Neural cell (in vitro differentiated cells): ENCODE data around the gene RAB11FIP5.

Experiments
- CTCF ChIP-seq: fragments of 450-650 bp; IDR thresholded peaks from 2 replicates; pipeline ENCODE4 v1.5.1; 2014; ENCODE audit warnings: antibody characterized with exemption, mild to moderate bottlenecking, moderate library complexity; ENCODE audit not compliant: poor library complexity, severe bottlenecking
- EZH2 ChIP-seq: fragments of 200-600, 300-800 bp; shearing (Covaris generic), sonication (generic); IDR thresholded peaks from 2 replicates; pipeline ENCODE4 v1.6.1; 2014; ENCODE audit warnings: antibody characterized with exemption, low read length, borderline replicate concordance, mild to moderate bottlenecking; ENCODE audit not compliant: insufficient read depth, poor library complexity, severe bottlenecking
- POLR2AphosphoS5 ChIP-seq: IDR thresholded peaks from 2 replicates; pipeline ENCODE4 v1.6.1; 2012
- REST ChIP-seq: IDR thresholded peaks from 2 replicates; pipeline ENCODE4 v1.6.1; 2012; ENCODE audit warnings: borderline replicate concordance

DNA sequence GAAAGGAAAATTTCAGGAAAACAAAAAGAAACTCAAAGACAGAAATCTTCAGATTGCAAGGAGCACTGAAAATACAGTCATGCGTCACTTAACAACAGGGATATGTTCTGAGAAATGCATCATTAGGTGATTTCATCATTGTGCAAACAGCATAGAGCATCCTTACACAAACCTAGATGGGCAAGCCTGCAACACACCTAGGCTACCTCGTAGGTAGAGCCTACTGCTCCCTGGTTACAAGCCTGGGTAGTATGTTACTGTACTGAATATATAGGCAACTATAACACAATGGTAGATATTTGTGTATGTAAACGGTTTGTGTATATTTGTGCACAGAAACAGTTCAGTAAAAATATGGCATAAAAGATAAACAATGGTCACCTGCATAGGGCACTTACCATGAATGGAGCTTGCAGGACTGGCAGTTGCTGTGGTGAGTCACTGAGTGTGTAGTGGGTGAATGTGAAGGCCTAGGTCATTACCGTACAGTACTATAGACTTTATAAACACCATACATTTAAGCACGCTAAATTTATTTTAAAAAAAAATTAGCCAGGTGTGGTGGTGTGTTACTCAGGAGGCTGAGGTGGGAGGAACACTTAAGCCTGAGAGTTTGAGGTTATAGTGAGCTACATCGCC lies 74.7 kb downstream of the RAB11FIP5 start:
- TF ChIP-seq POLR2AphosphoS5: no peak
- no peak for TF ChIP-seq REST
- no peak for TF ChIP-seq CTCF
- TF ChIP-seq EZH2: no peak
